Measurements from ENCODE around the gene GINM1.

Gene GINM1, protein sequence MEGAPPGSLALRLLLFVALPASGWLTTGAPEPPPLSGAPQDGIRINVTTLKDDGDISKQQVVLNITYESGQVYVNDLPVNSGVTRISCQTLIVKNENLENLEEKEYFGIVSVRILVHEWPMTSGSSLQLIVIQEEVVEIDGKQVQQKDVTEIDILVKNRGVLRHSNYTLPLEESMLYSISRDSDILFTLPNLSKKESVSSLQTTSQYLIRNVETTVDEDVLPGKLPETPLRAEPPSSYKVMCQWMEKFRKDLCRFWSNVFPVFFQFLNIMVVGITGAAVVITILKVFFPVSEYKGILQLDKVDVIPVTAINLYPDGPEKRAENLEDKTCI

DNA sequence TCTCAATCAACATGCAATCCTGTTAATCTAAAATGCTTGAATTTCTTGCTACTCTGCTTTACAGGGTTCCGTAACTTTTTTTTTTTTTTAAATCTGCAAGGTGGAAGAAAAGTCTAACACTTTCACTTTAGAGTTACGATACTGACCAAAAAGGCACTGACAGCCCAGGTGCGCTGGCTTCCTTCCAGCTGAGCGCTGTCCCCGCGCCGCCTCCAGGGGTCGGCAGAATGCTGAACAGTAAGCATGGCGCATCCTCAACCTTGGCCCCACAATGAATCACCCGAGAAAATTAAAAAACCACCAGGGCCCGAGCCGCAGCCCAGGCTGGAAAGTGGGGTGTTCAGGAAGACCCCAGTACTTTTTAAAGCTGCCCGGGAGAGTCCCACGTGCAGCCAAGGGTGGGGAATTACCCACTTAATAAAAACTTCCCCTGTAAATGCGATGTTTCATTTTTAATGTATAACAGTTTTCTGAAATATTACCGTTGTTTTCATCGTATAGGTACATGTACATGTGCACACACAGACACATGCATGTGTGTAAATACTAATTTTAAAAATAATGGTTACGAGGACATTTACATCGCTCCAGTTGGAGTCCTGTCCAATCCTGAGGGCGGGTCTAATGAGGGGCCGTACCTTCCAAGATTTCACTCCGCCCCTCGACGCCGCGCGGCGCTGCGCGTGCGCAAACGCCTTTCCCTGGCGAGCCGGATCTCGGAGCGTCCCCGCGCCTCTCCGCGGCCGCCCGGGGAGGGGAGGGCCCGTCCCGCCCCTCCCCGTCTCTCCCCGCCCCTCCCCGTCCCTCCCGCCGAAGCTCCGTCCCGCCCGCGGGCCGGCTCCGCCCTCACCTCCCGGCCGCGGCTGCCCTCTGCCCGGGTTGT is at the start of gene GINM1:
Gene GINM1 (plus strand): TSS at position 849 of the 883 bp plus-strand sequence. CDS start 40 bp downstream, outside the sequence.
- H3F3A ChIP-seq (ENCODE audit: insufficient read depth, low read length): no peaks in the 10 kb centered on the region
- H3K79me2 ChIP-seq (ENCODE audit: insufficient read depth, low read length): peaks cover 27% of the 10 kb centered on the region
- TF ChIP-seq, protein P1, sequence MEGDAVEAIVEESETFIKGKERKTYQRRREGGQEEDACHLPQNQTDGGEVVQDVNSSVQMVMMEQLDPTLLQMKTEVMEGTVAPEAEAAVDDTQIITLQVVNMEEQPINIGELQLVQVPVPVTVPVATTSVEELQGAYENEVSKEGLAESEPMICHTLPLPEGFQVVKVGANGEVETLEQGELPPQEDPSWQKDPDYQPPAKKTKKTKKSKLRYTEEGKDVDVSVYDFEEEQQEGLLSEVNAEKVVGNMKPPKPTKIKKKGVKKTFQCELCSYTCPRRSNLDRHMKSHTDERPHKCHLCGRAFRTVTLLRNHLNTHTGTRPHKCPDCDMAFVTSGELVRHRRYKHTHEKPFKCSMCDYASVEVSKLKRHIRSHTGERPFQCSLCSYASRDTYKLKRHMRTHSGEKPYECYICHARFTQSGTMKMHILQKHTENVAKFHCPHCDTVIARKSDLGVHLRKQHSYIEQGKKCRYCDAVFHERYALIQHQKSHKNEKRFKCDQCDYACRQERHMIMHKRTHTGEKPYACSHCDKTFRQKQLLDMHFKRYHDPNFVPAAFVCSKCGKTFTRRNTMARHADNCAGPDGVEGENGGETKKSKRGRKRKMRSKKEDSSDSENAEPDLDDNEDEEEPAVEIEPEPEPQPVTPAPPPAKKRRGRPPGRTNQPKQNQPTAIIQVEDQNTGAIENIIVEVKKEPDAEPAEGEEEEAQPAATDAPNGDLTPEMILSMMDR (IDR thresholded peaks at IDR 0.05; ENCODE audit: low read length): peak; percentile 87
- TF ChIP-seq EZH2 (IDR thresholded peaks at IDR 0.05; ENCODE audit: borderline replicate concordance, low read length): no peak
- H3K4me1 ChIP-seq (ENCODE audit: insufficient read depth, low read length, severe bottlenecking): peaks cover 25% of the 10 kb centered on the region
- H3K36me3 ChIP-seq (ENCODE audit: insufficient read depth, low read length): peaks cover 3% of the 10 kb centered on the region; the same call in 1 of the 2 replicates
- peak within 1 kb of the TSS; percentile 99 for H3K9ac ChIP-seq (ENCODE audit: low read length)
- H3K4me2 ChIP-seq (ENCODE audit: low read length): peak within 1 kb of the TSS; percentile 91
- H2AFZ ChIP-seq (ENCODE audit: low read length): peak within 1 kb of the TSS; percentile 52; the same call in 1 of the 2 replicates
- H3K27ac ChIP-seq (ENCODE audit: low read depth, low read length, poor library complexity, severe bottlenecking): peak within 1 kb of the TSS; percentile 89
- H3K4me3 ChIP-seq (ENCODE audit: low read depth, low read length, poor library complexity, severe bottlenecking): peak within 1 kb of the TSS; percentile 99
- no peaks in the 10 kb centered on the region for H3K27me3 ChIP-seq (ENCODE audit: insufficient read depth, low read length)
- no peaks in the 10 kb centered on the region for H3K9me2 ChIP-seq (ENCODE audit: low read depth, low read length)
- no peaks in the 10 kb centered on the region for H3K9me3 ChIP-seq (ENCODE audit: low read length)
- no peaks in the 10 kb centered on the region for H4K20me1 ChIP-seq (ENCODE audit: insufficient read depth, low read length)

DNA sequence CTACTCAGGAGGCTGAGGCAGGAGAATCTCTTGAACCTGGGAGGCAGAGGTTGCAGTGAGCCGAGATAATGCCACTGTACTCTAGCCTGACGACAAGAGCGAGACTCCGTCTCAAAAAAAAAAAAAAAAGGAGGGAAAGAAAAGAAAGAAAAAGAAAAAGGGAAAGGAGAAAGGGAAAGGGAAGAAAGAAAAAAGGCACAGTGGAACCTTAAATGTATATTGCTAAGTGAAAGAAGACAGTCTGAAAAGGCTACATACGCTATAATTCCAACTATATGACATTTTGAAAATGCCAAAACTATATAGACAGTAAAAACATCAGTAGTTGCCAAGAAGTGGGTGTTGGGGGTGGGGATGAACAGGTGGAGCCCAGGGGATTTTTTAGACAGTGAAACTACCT is 36.5 kb upstream of the GINM1 start:
- Histone ChIP-seq H2AFZ (ENCODE audit: low read length) (no peak overlapping the region), H3K4me2 (ENCODE audit: low read length) (no peak overlapping the region), H3K27me3 (ENCODE audit: insufficient read depth, low read length) (no peaks in the 10 kb centered on the region), H3K4me1 (ENCODE audit: insufficient read depth, low read length, severe bottlenecking) (no peaks in the 10 kb centered on the region), H3K9me3 (ENCODE audit: low read length) (no peaks in the 10 kb centered on the region), H3K27ac (ENCODE audit: low read depth, low read length, poor library complexity, severe bottlenecking) (no peak overlapping the region), H3K4me3 (ENCODE audit: low read depth, low read length, poor library complexity, severe bottlenecking) (no peak overlapping the region), H4K20me1 (ENCODE audit: insufficient read depth, low read length) (no peaks in the 10 kb centered on the region), H3K36me3 (ENCODE audit: insufficient read depth, low read length) (peaks cover 83% of the 10 kb centered on the region), H3K9me2 (ENCODE audit: low read depth, low read length) (no peaks in the 10 kb centered on the region), H3K79me2 (ENCODE audit: insufficient read depth, low read length) (no peaks in the 10 kb centered on the region), H3K9ac (ENCODE audit: low read length) (no peak overlapping the region), H3F3A (ENCODE audit: insufficient read depth, low read length) (no peaks in the 10 kb centered on the region; the same call in 1 of the 2 replicates)
- TF ChIP-seq, protein P1 (IDR thresholded peaks at IDR 0.05; ENCODE audit: low read length): no peak
- TF ChIP-seq EZH2 (IDR thresholded peaks at IDR 0.05; ENCODE audit: borderline replicate concordance, low read length): no peak

DNA sequence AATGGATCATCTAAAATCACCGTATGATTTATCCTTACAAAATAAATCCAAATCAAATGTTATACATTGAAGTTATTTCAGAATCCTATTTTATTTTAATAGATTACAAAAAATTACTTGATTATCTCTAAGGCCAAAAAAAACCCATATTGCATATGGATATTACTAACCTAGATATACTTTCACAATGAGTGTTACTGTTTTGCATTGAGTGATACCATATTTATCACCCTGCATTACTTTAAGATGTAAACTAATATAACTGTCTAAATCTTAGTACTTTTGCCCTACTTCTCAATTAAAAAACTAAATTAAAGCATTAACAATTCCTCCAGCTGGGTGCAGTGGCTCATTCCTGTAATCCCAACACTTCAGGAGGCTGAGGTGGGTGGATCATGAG is 31.4 kb upstream of the GINM1 start:
- Histone ChIP-seq H2AFZ (ENCODE audit: low read length) (no peak overlapping the region), H3K9me3 (ENCODE audit: low read length) (no peaks in the 10 kb centered on the region), H3K27ac (ENCODE audit: low read depth, low read length, poor library complexity, severe bottlenecking) (no peak overlapping the region), H3K36me3 (ENCODE audit: insufficient read depth, low read length) (peaks cover 79% of the 10 kb centered on the region), H4K20me1 (ENCODE audit: insufficient read depth, low read length) (no peaks in the 10 kb centered on the region), H3K27me3 (ENCODE audit: insufficient read depth, low read length) (no peaks in the 10 kb centered on the region), H3K4me2 (ENCODE audit: low read length) (no peak overlapping the region), H3K9ac (ENCODE audit: low read length) (no peak overlapping the region), H3K4me1 (ENCODE audit: insufficient read depth, low read length, severe bottlenecking) (no peaks in the 10 kb centered on the region), H3K79me2 (ENCODE audit: insufficient read depth, low read length) (no peaks in the 10 kb centered on the region), H3F3A (ENCODE audit: insufficient read depth, low read length) (no peaks in the 10 kb centered on the region), H3K4me3 (ENCODE audit: low read depth, low read length, poor library complexity, severe bottlenecking) (no peak overlapping the region), H3K9me2 (ENCODE audit: low read depth, low read length) (no peaks in the 10 kb centered on the region)
- TF ChIP-seq, protein P1 (IDR thresholded peaks at IDR 0.05; ENCODE audit: low read length): no peak
- TF ChIP-seq EZH2 (IDR thresholded peaks at IDR 0.05; ENCODE audit: borderline replicate concordance, low read length): no peak

Measured in OCI-LY1 (cell line).